IMR-90 (cell line): ENCODE results near the gene POMGNT2.

Experiments used
- CEBPB ChIP-seq: IDR thresholded peaks from 2 replicates; pipeline ENCODE4 v1.6.1; 2012; ENCODE audit warnings: low read depth, low read length, improper control_type of control experiment
- CTCF ChIP-seq: conservative IDR thresholded peaks from 2 replicates; pipeline ENCODE4 v1.5.1; 2012; ENCODE audit warnings: mild to moderate bottlenecking, low read depth, low read length, improper control_type of control experiment
- FOS ChIP-seq: fragments of 150-350 bp; IDR thresholded peaks from 2 replicates; pipeline ENCODE4 v1.6.1; 2016; ENCODE audit warnings: low read depth, low read length
- MAFK ChIP-seq: IDR thresholded peaks from 2 replicates; pipeline ENCODE4 v1.6.1; 2012; ENCODE audit warnings: low read depth, low read length, improper control_type of control experiment
- MAZ ChIP-seq: IDR thresholded peaks from 2 replicates; pipeline ENCODE4 v1.6.1; 2012; ENCODE audit warnings: low read depth, mild to moderate bottlenecking, low read length, improper control_type of control experiment, moderate library complexity, borderline replicate concordance
- MXI1 ChIP-seq: IDR thresholded peaks from 2 replicates; pipeline ENCODE4 v1.6.1; 2012; ENCODE audit warnings: low read depth, mild to moderate bottlenecking, low read length, moderate library complexity, borderline replicate concordance
- NFE2L2 ChIP-seq: fragments of 150-350 bp; IDR thresholded peaks from 2 replicates; pipeline ENCODE4 v1.6.1; 2016; ENCODE audit warnings: low read depth, mild to moderate bottlenecking, low read length
- POLR2A ChIP-seq: IDR thresholded peaks from 2 replicates; pipeline ENCODE4 v1.6.1; 2012; ENCODE audit warnings: mild to moderate bottlenecking, low read depth, low read length
- RAD21 ChIP-seq: IDR thresholded peaks from 2 replicates; pipeline ENCODE4 v1.6.1; 2012; ENCODE audit warnings: low read length, improper control_type of control experiment
- RFX5 ChIP-seq: IDR thresholded peaks from 2 replicates; pipeline ENCODE4 v1.8.0; 2012; ENCODE audit warnings: low read depth, mild to moderate bottlenecking, low read length, moderate library complexity
- SMC3 ChIP-seq: fragments of 150-350 bp; IDR thresholded peaks from 2 replicates; pipeline ENCODE4 v1.6.1; 2016; ENCODE audit warnings: low read depth, mild to moderate bottlenecking, antibody characterized with exemption, low read length, moderate library complexity

DNA sequence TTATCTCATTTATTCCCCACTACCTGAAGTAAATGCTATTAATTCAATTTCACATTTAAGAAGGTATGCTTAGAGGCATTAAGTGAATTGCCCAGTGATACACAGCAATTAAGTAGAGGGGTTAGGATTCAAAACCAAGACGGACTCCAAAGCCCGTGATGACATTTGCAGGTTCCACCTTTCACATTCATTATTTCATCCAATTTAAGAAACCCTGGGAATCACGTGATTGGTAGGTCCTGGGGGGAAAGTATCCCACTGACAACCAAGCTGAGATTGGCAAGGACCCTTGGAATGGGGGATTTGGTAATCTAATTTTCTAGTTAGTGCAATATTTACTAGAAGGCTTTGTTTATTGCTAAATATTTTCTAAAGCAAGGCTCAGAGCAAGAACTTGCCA lies 1.8 kb downstream of the POMGNT2 start:
- TF ChIP-seq POLR2A, result no peak
- TF ChIP-seq CTCF, result no peak
- TF ChIP-seq SMC3, result no peak
- no peak for TF ChIP-seq CEBPB
- TF ChIP-seq NFE2L2, result no peak
- TF ChIP-seq RFX5, result no peak
- TF ChIP-seq RAD21, result no peak
- TF ChIP-seq MAZ, result no peak
- no peak for TF ChIP-seq MXI1
- no peak for TF ChIP-seq FOS
- TF ChIP-seq MAFK, result no peak
